Smooth muscle cell of trachea (primary cell): ENCODE results near the gene CALB2. TPM values are rescaled to one million over a fixed set of nuclear protein-coding genes. Genes with fewer than 3 reads are reported as not detected.

Source experiments
- total RNA-seq: library from RNA; depleted of rRNA; stranded (reverse); fragments of >200 nt; gene quantifications from 2 replicates; pipeline ENCODE4 v1.2.1, GENCODE V29; 2014

Gene CALB2, protein sequence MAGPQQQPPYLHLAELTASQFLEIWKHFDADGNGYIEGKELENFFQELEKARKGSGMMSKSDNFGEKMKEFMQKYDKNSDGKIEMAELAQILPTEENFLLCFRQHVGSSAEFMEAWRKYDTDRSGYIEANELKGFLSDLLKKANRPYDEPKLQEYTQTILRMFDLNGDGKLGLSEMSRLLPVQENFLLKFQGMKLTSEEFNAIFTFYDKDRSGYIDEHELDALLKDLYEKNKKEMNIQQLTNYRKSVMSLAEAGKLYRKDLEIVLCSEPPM
- 0.33 TPM in 1 of 2 replicates, not detected in the other for total RNA-seq

DNA sequence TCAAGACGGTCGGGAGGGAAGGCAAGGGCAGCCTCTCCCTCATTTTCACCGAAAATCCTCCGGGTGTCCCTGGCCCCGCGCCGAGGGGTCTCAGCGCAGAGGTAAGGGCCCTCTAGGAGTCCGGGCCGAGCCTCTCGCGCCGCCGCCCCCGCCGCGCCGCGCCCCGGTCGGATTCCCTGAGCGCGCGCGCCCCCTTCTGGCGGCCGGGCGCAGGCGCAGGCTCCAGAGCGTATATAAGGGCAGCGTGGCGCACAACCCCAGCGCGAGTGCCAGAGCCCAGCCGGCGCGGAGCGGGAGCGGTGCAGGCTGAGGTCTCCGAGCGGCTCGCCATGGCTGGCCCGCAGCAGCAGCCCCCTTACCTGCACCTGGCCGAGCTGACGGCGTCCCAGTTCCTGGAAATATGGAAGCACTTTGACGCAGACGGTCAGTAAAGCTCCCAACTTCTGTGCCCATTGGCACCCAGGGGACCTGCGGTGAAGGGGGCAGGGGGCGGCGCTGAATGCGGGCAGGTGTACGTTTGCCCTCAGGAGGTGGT lies at the start of gene CALB2:
CALB2 (plus strand) TSS at position 260 of the 535 bp plus-strand sequence; CDS start at position 330, 70 bp downstream.

Other genes starting within 250 kb of the CALB2 start
- gene HYDIN, start 128.0 kb upstream of the CALB2 start, total RNA-seq = 0.15 and 1.8 TPM in 2 replicates
- 28.4 and 32.1 TPM in 2 replicates for gene CMTR2, start 69.3 kb upstream of the CALB2 start, total RNA-seq
- gene TLE7, start 83.3 kb downstream of the CALB2 start, total RNA-seq = not detected in 2 replicates
- 12.7 and 12.9 TPM in 2 replicates for gene ZNF23, start 103.5 kb downstream of the CALB2 start, total RNA-seq
- gene ZNF19, start 130.6 kb downstream of the CALB2 start, total RNA-seq = 3.0 and 5.2 TPM in 2 replicates
- gene CHST4, start 167.7 kb downstream of the CALB2 start, total RNA-seq = not detected in 2 replicates
- gene TAT, start 218.4 kb downstream of the CALB2 start, total RNA-seq = not detected in 2 replicates